HCEC 1CT (cell line): Measurements from ENCODE around the gene METTL26.

Experiments
- DNase-seq: peaks from one replicate; pipeline ENCODE4 v3.0.0-alpha.2; 2017

The METTL26 gene

GRCh38 chr16:658679-659571, 22.8 kb upstream of the METTL26 start:
- DNase-seq, result no peak

GRCh38 chr16:657487-657886, 21.4 kb upstream of the METTL26 start:
- DNase-seq, result no peak

- DNase-seq, result no peak
These were observed 17.9 kb upstream of the METTL26 start for GRCh38 chr16:654034-654433.

- DNase-seq, result no peak
These were observed 16.6 kb upstream of the METTL26 start for GRCh38 chr16:652454-653305.

GRCh38 chr16:651844-652243, 15.7 kb upstream of the METTL26 start:
- no peak for DNase-seq

GRCh38 chr16:649631-650030, 13.5 kb upstream of the METTL26 start:
- DNase-seq, result no peak

- peak; percentile 91 for DNase-seq
These were observed 12.9 kb upstream of the METTL26 start, which contains the start of gene WDR90 for GRCh38 chr16:648781-649589. Gene WDR90, plus strand, starts transcription at chr16:649365. Its CDS starts 52 bp downstream, at chr16:649417.

GRCh38 chr16:648071-648780, 12.1 kb upstream of the METTL26 start:
- no peak for DNase-seq

- DNase-seq, result no peak
These were observed 11.2 kb upstream of the METTL26 start for GRCh38 chr16:647173-647902.

- DNase-seq, result no peak
These were observed 10.6 kb upstream of the METTL26 start for GRCh38 chr16:646679-647172.

GRCh38 chr16:645852-646678, 10.0 kb upstream of the METTL26 start:
- DNase-seq, result no peak

- no peak for DNase-seq
These were observed 8.5 kb upstream of the METTL26 start for GRCh38 chr16:644556-644955.

- DNase-seq, result no peak
These were observed 6.9 kb upstream of the METTL26 start for GRCh38 chr16:643050-643368.

- no peak for DNase-seq
These were observed 6.3 kb upstream of the METTL26 start for GRCh38 chr16:642189-643049.

GRCh38 chr16:641326-642188, 5.5 kb upstream of the METTL26 start, which contains the start of gene MCRIP2:
Gene MCRIP2, plus strand, starts transcription at chr16:641828. Its CDS starts 164 bp downstream, at chr16:641992.
- DNase-seq, result peak; percentile 72

- DNase-seq, result no peak
These were observed 4.5 kb upstream of the METTL26 start for GRCh38 chr16:640614-641013.

GRCh38 chr16:638836-639235, 2.7 kb upstream of the METTL26 start:
- no peak for DNase-seq

- no peak for DNase-seq
These were observed 2.0 kb upstream of the METTL26 start for GRCh38 chr16:638034-638543.
